Activated T-cell treated with anti-CD3 and anti-CD28 coated beads, Interleukin-2, amount 50 U/mL, for 1 hour (primary cell): ENCODE results near the gene CCL2.
"Not testable (repeated sequence)": the region's sequence is repeated elsewhere in the genome, so short reads cannot be mapped to it uniquely, and the experiment has no call there.

Source experiments
- DNase-seq: peaks from one replicate; pipeline ENCODE4 v3.0.0-alpha.2; 2020

The CCL2 gene

GRCh38 chr17:34254651-34255380 lies at the start of gene CCL2:
Gene CCL2 (plus strand): TSS chr17:34255285. CDS start chr17:34255350, 65 bp downstream.
- DNase-seq = no peak

GRCh38 chr17:34205401-34205800 lies 49.7 kb upstream of the CCL2 start:
- DNase-seq = no peak

GRCh38 chr17:34206569-34206968 lies 48.5 kb upstream of the CCL2 start:
- no peak for DNase-seq

GRCh38 chr17:34207572-34207971 lies 47.5 kb upstream of the CCL2 start:
- DNase-seq = no peak

GRCh38 chr17:34218748-34219147 lies 36.3 kb upstream of the CCL2 start:
- DNase-seq = no peak

DNA sequence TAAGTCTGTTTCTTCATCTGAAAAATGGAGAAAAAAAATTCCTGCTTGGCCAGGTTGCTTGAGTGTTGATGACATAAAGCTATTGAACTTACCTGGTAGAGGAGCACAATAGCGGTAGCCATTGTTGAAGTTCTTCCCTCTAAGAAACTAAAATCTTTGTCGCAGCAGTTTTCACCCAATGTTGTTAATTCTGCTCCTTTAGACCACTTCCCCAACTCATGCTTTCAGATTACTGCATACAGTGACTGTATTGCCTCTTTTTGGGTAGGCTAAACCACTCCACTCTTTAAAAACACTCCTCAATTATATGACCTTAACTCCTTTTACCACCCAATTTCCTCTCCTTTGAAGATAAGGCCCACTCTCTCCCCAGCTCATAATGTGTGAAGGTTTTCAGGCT lies 35.7 kb upstream of the CCL2 start:
- no peak for DNase-seq

DNA sequence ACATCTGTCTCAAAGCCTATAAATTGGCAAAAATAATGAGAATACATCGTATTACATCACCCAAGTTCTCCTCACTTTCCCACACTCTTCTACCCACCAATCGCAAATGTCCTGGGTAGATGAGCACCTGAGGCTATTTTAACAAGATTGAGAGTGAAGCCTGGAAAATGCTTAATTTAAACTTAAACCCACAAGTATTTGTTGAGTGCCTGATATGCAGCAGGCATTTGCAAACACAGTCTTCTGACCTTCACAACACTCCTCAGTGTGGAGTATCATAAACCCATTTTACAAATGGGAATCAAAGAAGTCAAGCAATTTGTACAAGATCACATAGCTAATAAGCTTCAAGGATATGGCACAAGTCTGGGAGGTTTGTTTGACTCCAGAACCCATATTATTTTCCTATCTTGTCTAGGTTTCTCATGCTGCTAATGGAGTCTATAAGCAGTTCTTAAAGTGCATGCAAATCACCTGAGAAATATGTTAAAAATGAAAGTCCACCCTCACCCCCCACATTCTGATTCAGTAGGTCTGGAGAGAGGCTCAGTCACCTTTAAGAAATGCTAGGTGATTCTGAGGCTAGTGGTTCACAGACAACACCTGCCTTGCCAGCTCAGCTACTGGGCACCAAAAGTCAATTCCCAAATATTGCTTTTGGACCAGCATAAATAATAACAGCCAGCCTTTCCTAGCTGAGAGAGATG lies 34.9 kb upstream of the CCL2 start:
- no peak for DNase-seq

GRCh38 chr17:34220752-34221395 lies 34.2 kb upstream of the CCL2 start:
- no peak for DNase-seq

DNA sequence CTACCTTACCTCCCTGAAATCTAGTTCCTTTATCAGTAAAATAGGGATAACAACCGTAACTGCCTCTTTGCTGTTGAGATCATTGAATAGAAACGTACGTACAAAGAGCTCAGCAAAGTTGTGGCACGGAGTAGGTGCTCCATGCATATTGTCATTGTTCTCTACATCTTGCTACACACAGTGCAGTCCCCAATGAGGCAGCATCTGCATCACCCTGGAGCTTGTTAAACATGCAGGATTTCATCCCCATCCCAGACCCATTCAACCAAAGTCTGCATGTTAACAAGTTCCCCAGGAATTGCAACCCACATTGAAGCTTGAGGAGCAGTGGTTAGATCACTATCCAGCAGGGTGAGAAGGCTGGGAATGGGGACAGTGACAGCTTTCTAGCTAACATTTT lies 33.7 kb upstream of the CCL2 start:
- DNase-seq = no peak

- no peak for DNase-seq
Measured at GRCh38 chr17:34222722-34223497, 32.2 kb upstream of the CCL2 start.

DNA sequence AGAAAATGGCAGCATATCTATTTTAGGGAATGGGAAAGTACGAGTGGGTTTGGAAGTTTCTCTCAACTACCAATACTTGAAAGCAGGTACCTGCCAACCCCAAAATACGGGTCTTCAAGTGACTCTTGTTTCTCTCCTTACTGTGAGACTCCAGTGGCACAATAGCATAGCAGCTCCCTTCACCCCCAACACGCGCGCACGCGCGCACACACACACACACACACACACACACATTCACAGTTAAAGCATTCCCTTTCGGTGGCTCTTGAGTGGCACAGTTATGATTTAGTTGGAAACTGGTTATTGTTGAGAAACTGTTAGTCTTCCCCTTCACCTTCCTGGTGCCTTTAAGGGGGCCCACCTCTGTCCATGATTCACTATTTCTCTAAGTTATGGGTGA lies 30.0 kb upstream of the CCL2 start:
- DNase-seq = no peak

GRCh38 chr17:34226011-34226743 lies 28.9 kb upstream of the CCL2 start:
- DNase-seq = no peak

DNA sequence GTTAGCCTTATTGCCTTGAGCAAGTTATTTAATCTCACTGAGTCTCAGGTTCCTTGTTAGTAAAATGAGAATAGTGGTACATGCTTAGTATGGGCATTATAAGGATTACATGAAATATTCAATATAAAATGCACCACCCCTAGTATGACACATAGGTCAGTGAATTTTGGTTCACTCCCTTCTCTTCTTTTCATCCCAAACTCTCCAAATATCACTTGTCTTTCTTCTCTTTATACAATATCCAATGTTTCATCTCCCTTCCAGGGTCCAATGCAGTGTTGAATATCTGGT lies 28.4 kb upstream of the CCL2 start:
- DNase-seq = no peak

- DNase-seq = not testable (repeated sequence)
Measured at GRCh38 chr17:34227293-34227692, 27.8 kb upstream of the CCL2 start.

DNA sequence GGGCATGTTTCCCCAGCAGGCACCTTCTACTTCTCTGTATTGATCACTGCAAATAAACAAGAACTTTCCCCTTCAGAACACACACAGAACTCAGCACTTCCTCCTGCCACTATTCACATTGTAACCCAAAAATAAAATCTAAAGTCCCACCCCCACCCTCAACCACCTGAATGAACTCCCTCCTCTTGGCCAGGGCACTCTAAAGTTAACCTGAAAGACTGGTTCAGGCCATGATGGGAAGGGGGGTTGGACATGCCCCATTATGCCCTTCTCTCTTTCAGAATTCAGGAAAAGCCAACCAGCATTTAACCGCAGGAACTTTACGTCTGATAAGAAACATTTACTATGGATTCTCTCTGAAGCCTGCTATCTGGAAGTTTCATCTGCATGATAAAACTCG lies 27.4 kb upstream of the CCL2 start:
- DNase-seq = no peak

- DNase-seq = no peak
Measured at GRCh38 chr17:34228781-34229180, 26.3 kb upstream of the CCL2 start.

DNA sequence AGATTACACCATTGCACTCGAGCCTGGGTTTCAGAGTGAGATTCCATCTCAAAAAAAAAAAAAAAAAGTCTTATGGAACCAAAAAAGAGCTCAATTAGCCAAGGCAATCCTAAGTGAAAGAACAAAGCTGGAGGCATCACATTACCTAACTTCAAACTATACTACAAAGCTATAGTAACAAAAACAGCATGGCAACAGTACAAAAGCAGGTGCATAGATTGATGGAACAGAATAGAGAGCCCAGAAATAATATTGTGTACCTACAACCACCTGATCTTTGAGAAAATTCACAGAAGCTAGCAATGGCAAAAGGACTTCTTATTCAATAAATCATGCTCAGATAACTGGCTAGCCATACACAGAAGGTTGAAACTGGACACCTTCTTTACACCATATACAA lies 24.7 kb upstream of the CCL2 start:
- DNase-seq = no peak

DNA sequence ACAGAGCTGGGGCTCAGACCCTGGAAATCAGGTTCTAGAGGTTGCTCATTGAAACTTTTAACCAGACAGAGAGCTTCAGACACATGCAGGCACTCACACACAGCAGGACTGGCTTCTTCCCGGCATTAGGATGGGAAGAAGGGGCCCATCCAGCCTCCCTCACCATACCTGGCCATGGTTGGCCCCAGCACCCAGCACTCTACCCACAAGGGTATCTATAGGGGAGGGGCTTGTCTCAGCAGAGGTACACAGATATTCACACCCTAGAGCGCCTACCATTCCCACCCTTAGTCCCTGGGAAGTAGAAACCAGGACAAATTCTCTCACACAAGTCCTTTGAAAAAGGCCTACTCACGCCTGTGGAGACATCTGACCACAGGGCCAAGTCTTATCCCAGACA lies 20.5 kb upstream of the CCL2 start:
- DNase-seq = no peak

- no peak for DNase-seq
Measured at GRCh38 chr17:34235389-34236028, 19.6 kb upstream of the CCL2 start.

DNA sequence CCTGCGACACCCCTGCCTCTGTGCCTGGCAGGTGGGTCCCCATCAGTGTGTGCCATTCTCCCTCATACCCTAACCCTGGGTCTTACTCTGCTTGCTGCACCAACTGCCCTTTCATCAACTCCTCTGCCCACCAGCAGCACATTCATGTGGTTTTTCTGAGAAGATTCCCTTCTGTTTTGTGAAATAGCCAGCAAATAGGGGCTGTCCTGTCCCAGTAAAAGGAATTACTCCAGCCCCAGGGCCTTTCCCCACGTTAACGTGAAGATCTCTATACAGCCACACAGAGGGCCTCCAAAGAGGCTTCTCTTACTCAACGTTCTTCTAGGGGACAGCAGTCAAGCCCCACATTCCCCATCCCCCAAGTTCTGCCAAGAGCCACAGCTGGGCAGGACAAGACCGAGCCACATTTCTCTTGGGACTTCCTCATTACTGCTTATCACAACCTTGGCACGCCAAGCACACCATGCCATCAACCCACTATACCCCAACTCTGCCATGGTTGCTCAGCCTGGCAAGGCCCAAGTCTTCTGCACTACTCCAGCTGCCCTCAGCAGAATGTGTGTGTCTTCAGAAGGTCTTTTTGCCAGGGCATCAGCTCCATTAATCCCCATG lies 18.7 kb upstream of the CCL2 start:
- no peak for DNase-seq

GRCh38 chr17:34237458-34237857 lies 17.6 kb upstream of the CCL2 start:
- no peak for DNase-seq

DNA sequence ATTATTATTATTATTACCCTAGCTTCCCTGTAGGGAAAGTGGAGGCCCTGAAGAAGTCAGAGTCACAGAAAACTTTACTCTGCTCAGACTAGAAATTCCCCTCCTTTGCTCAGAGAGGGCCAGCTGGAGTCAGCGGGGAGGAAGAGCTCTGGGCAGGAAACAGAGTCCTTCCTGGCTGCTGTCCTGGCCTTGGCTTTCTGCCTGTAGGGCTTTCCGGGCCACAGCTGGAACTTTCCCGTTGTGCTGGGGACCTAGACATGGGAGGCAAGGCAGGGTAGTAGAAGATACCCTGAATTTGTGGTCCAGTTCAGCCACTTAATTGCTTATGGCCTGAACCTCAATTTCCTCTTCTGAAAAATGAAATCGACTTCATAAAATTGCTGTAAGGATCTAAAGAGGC lies 14.0 kb upstream of the CCL2 start:
- DNase-seq = no peak
